RWPE2 (cell line): ENCODE measurements around the gene ASTN1.
A peak's percentile ranks its signal among the peaks of the same experiment; 100 is the strongest.

ENCODE experiments used
- ATAC-seq: fragments of 200-7000 bp; cut with Tn5 transposase; 3 replicates; pipeline ENCODE4 v1.9.1; 2021; ENCODE audit warnings: low read depth
- DNase-seq: peaks from one replicate; pipeline ENCODE4 v3.0.0-alpha.2; 2020; ENCODE audit warnings: low spot score
- H3K27ac ChIP-seq: fragments of 450-650 bp; 2 replicates; pipeline ENCODE4 v1.5.1; 2017; ENCODE audit warnings: mild to moderate bottlenecking; ENCODE audit not compliant: poor library complexity, severe bottlenecking
- H3K27me3 ChIP-seq: fragments of 250-450 bp; sonication (Bioruptor Pico); 2 replicates; pipeline ENCODE4 v1.5.1; 2021; ENCODE audit warnings: mild to moderate bottlenecking, moderate library complexity; ENCODE audit not compliant: insufficient read depth, poor library complexity, severe bottlenecking
- H3K36me3 ChIP-seq: fragments of 250-450 bp; sonication (Bioruptor Pico); 2 replicates; pipeline ENCODE4 v1.5.1; 2020; ENCODE audit warnings: low read depth, mild to moderate bottlenecking, moderate library complexity
- H3K4me1 ChIP-seq: fragments of 250-450 bp; sonication (Bioruptor Pico); 2 replicates; pipeline ENCODE4 v1.5.1; 2021; ENCODE audit warnings: mild to moderate bottlenecking, moderate library complexity; ENCODE audit not compliant: insufficient read depth, poor library complexity, severe bottlenecking
- H3K4me3 ChIP-seq: fragments of 250-450 bp; sonication (Bioruptor Pico); 2 replicates; pipeline ENCODE4 v1.5.1; 2021; ENCODE audit warnings: mild to moderate bottlenecking, moderate library complexity; ENCODE audit not compliant: severe bottlenecking
- H3K9me3 ChIP-seq: fragments of 250-450 bp; sonication (Bioruptor Pico); 2 replicates; pipeline ENCODE4 v1.5.1; 2021; ENCODE audit warnings: mild to moderate bottlenecking, moderate library complexity; ENCODE audit not compliant: severe bottlenecking
- TF ChIP-seq, protein P1 (sequence below): fragments of 450-650 bp; IDR thresholded peaks from one replicate; pipeline ENCODE4 v1.5.1; 2017; ENCODE audit warnings: mild to moderate bottlenecking, moderate library complexity; ENCODE audit not compliant: poor library complexity, severe bottlenecking

Gene ASTN1

GRCh38 chr1:177185209-177185608 lies 20.7 kb upstream of the ASTN1 start:
- no peak for ATAC-seq
- peaks cover 3% of the 10 kb centered on the region for H3K9me3 ChIP-seq
- no peaks in the 10 kb centered on the region for H3K4me1 ChIP-seq
- no peak for DNase-seq
- peaks cover 15% of the 10 kb centered on the region for H3K27me3 ChIP-seq
- TF ChIP-seq, protein P1, sequence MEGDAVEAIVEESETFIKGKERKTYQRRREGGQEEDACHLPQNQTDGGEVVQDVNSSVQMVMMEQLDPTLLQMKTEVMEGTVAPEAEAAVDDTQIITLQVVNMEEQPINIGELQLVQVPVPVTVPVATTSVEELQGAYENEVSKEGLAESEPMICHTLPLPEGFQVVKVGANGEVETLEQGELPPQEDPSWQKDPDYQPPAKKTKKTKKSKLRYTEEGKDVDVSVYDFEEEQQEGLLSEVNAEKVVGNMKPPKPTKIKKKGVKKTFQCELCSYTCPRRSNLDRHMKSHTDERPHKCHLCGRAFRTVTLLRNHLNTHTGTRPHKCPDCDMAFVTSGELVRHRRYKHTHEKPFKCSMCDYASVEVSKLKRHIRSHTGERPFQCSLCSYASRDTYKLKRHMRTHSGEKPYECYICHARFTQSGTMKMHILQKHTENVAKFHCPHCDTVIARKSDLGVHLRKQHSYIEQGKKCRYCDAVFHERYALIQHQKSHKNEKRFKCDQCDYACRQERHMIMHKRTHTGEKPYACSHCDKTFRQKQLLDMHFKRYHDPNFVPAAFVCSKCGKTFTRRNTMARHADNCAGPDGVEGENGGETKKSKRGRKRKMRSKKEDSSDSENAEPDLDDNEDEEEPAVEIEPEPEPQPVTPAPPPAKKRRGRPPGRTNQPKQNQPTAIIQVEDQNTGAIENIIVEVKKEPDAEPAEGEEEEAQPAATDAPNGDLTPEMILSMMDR = peak; percentile 40
- H3K27ac ChIP-seq = no peak overlapping the region
- no peak overlapping the region for H3K4me3 ChIP-seq
- H3K36me3 ChIP-seq = no peaks in the 10 kb centered on the region

DNA sequence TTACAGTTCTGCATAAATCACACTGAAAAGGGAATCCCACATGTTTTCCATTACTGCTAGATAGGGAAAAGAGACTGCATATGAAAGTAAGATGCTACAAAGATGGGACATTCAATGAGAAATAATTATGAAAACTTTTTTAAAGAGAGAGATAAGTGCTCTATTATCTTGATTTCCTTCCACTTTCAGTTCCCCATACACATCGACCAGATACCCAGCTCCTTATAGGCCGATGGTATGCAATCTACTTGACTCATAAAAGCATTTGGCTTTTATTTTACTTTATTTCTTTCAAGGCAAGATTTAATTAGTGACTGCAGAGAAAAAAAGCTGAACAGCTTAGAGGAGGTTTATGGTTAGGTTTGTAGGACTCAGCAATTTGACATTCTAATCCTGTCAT lies 19.3 kb upstream of the ASTN1 start:
- Histone ChIP-seq H3K4me1 (no peaks in the 10 kb centered on the region), H3K9me3 (peaks cover 3% of the 10 kb centered on the region), H3K36me3 (no peaks in the 10 kb centered on the region), H3K27me3 (peaks cover 25% of the 10 kb centered on the region), H3K27ac (no peak overlapping the region), H3K4me3 (no peak overlapping the region)
- DNase-seq = no peak
- TF ChIP-seq, protein P1 = no peak
- no peak for ATAC-seq

- no peaks in the 10 kb centered on the region for H3K36me3 ChIP-seq
- H3K27ac ChIP-seq = no peak overlapping the region
- peaks cover 3% of the 10 kb centered on the region for H3K9me3 ChIP-seq
- no peaks in the 10 kb centered on the region for H3K4me1 ChIP-seq
- peaks cover 44% of the 10 kb centered on the region for H3K27me3 ChIP-seq
- TF ChIP-seq, protein P1 = peak; percentile 79
- ATAC-seq (peak; percentile 85), DNase-seq (peak; percentile 68)
- H3K4me3 ChIP-seq = no peak overlapping the region
These were observed 17.2 kb upstream of the ASTN1 start for GRCh38 chr1:177181631-177182291.

GRCh38 chr1:177181280-177181630 lies 16.7 kb upstream of the ASTN1 start:
- Histone ChIP-seq H3K36me3 (no peaks in the 10 kb centered on the region), H3K4me3 (no peak overlapping the region), H3K27me3 (peaks cover 46% of the 10 kb centered on the region), H3K27ac (no peak overlapping the region), H3K4me1 (no peaks in the 10 kb centered on the region), H3K9me3 (peaks cover 3% of the 10 kb centered on the region)
- ATAC-seq = no peak
- DNase-seq = no peak
- TF ChIP-seq, protein P1 = no peak

DNA sequence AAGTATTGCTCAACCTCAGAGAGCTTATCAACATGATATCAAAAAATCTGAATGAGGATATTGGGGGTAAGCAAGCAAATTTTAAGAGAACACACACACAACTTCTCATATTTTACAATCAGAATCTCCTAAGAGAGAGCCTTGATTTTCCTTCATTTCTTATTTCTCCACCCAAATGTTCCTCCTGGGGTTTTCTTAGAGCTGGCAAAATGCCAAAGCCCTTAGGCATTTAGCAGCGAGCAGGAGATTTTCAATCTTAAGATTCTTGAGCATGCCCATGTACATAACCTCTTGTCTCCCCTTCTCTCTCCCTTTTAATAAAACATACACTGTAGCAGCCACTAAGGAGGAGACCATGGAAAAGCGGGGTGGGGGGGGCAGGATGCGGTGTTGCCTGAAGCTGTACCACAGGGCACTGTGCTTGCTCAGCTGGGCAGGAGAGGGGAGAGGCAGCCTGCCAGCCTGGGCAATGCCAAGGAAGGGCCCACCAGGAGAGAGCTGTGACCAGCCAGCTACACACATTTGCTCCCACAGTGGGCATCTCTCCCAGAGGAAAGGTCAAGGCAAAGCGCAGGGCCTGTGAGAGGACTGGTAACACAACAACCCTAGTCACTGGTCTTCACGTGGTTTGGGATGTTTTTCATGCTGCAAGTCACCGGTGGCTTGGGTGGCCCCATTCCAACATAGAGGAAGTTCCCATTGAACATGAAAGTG lies 10.6 kb upstream of the ASTN1 start:
- Histone ChIP-seq H3K36me3 (no peaks in the 10 kb centered on the region), H3K4me1 (no peaks in the 10 kb centered on the region), H3K27me3 (peaks cover 66% of the 10 kb centered on the region), H3K27ac (no peak overlapping the region), H3K4me3 (no peak overlapping the region), H3K9me3 (no peaks in the 10 kb centered on the region)
- ATAC-seq (no peak), DNase-seq (no peak)
- TF ChIP-seq, protein P1 = no peak
